SHP77 (cell line): ENCODE data around the gene RPRD1A.
"Not testable (repeated sequence)": the region's sequence is repeated elsewhere in the genome, so short reads cannot be mapped to it uniquely, and the experiment has no call there.

ENCODE experiments used
- DNase-seq, 2 experiments: peaks; one replicate each; lab custom pipeline; 2025; lab: John Stamatoyannopoulos, UW

The RPRD1A gene

GRCh38 chr18:35969676-35970075, 97.7 kb downstream of the RPRD1A start:
- DNase-seq = no peak

GRCh38 chr18:35968278-35968880, 99.0 kb downstream of the RPRD1A start:
- DNase-seq = no peak

GRCh38 chr18:35967866-35968265, 99.5 kb downstream of the RPRD1A start:
- not testable (repeated sequence) for DNase-seq

GRCh38 chr18:35964319-35964718, 103.0 kb downstream of the RPRD1A start:
- no peak for DNase-seq

GRCh38 chr18:35962320-35962719, 105.0 kb downstream of the RPRD1A start:
- DNase-seq = no peak

DNA sequence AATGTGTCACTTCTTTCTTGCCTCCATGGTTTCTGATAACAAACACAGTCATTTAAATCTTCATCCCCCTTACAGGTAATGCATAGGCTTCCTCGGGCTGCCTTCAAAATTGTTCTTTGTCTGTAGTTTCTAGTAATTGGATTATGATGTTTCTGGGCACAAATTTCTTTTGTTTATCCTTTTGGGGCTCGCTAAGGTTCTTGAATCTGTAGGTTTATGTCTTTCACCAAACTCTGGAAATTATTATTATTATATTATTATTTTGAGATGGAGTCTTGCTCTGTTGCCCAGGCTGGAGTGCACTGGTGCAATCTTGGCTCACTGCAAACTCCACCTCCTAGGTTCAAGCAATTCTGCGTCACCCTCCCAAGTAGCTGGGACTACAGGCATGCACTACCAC, 111.1 kb downstream of the RPRD1A start:
- no peak for DNase-seq

- DNase-seq = no peak
Measured at GRCh38 chr18:35953688-35954087, 113.7 kb downstream of the RPRD1A start.

DNA sequence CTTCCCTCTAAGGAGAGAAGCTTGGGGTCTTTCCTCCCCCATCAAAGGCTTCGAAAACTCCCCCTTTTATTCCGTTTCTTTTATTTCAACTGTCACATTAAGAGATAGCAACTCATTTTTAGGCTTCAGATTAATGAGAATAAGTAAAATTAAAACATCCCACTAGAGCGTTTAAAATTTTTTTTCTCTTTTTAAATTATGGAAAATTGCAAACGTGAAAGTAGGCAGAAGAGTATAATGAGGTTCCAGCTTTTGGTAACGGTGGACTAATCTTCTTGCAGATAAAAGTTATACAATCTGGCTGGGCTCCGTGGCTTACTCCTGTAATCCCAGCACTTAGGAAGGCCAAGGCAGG, 116.8 kb downstream of the RPRD1A start:
- DNase-seq = no peak

DNA sequence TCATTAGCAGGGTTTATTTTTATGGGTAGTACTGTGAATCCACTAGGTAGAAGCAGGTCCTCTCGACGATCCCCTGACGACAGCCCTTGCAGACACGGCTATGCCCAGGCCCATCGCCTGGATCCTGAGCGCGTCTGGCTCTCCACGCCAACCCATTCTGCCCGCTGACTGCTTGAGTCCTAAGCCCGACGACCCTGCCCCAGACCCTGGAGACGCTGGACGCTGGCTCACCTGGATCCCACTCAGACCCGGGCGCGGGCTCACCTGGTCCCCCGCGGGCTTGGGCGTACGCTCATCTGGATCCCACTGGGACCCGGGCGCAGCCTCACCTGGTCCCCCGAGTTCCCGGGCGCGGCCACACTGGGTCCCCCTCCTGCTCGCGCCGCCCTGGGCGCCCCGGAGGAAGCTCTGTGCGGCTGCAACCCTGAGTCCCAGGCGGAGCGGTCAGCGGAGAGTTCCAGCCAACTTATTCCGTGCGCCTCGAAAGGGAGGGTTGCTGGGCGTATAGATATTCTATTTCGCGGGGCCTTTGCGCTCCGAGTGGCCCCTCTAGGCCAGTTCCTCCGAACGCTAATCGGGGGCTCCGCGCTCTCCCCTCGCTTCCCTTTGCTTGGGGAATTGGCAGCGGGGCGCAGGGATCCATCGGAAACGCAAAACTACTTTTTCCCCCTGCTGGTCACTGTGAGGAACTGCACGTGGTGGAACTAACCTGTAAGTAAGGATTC, 117.3 kb downstream of the RPRD1A start:
- DNase-seq = peak; percentile 31 to 66

DNA sequence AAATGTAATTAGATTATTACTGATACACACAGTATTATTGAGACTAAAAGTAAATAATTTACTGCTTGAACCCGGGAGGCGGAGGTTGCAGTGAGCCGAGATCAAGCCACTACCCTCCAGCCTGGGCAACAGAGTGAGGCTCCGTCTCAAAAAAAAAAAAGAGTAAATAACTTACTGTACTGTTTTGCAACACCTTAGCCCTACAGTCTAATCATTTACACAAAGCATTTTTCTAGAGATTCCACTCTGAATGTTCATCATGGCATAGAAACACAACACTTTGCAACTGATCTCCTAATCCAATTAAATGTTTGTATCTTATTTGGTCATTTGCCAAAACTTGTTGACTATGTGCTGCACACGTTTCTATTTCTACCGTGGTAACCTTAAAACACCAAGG, 118.3 kb downstream of the RPRD1A start:
- no peak for DNase-seq

GRCh38 chr18:35948080-35948479, 119.3 kb downstream of the RPRD1A start:
- no peak for DNase-seq

- DNase-seq = no peak
Measured at GRCh38 chr18:35942661-35943060, 124.7 kb downstream of the RPRD1A start.

- no peak for DNase-seq
Measured at GRCh38 chr18:35942133-35942532, 125.2 kb downstream of the RPRD1A start.

DNA sequence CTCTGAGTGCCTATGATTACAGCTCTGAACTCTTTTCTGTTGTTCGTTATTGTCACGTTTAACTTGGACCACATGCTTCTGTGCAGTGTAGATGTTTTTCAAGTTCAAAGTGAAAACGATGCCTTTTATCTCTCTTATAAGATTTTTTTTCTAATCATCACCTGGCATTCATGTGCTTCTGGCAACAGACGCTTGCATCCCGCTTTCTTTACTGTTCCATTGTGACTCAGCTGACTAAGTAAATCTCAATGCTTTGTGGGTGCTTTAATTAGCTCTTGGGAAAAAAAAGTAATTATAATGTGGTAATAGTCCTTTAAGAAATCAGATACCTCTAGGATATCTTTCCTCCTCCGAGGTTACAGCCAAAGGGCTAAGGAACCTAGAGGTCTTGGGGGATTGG, 126.1 kb downstream of the RPRD1A start:
- DNase-seq = no peak
